ENCODE data around the gene LCA5. TPM values are rescaled to one million over a fixed set of nuclear protein-coding genes. Genes with fewer than 3 reads are reported as not detected.

Gene LCA5
- total RNA-seq, 4 donors from 2014 or later, result 0.37 to 2.2 (median 1.6) TPM; not detected in 1

GRCh38 chr6:79568996-79569395 lies 31.8 kb upstream of the LCA5 start:
- WGBS, 2 donors (ENCODE audit: low coverage in 1 of 2), result 30 to 63% methylated on average over 2 of the region's 2 CpGs
- TF ChIP-seq CTCF (IDR thresholded peaks at IDR 0.05) (no peak), POLR2A (IDR thresholded peaks at IDR 0.05) (no peak), EP300 (IDR thresholded peaks at IDR 0.05; ENCODE audit: low read depth) (no peak)
- no peak overlapping the region for H3K27ac ChIP-seq
- H3K4me3 ChIP-seq, result no peak overlapping the region
- in situ Hi-C loops (cut with MboI; ENCODE audit: low pct_ligation_motif_present in 1 of 4, low pct_unique_long_range_greater_than_20kb in 1 of 4, low sequenced_read_pairs in 3 of 4) (no loop called here), intact Hi-C loops (cut with DNase I; ENCODE audit: low total_unique reads) (no loop called here)
- H3K9me3 ChIP-seq, result no peaks in the 10 kb centered on the region
- no peaks in the 10 kb centered on the region for H3K27me3 ChIP-seq
- no peak for DNase-seq
- no peaks in the 10 kb centered on the region for H3K36me3 ChIP-seq
- peaks cover 0 to 25% (median 5%) of the 10 kb centered on the region in 4 donors for H3K4me1 ChIP-seq

GRCh38 chr6:79564636-79565035 lies 27.4 kb upstream of the LCA5 start:
- in situ Hi-C loops (cut with MboI; ENCODE audit: low pct_ligation_motif_present in 1 of 4, low pct_unique_long_range_greater_than_20kb in 1 of 4, low sequenced_read_pairs in 3 of 4), result no loop called here
- Histone ChIP-seq H3K9me3 (no peaks in the 10 kb centered on the region), H3K4me1 (peaks cover 0 to 4% (median 0%) of the 10 kb centered on the region in 4 donors), H3K4me3 (no peak overlapping the region), H3K27ac (no peak overlapping the region), H3K36me3 (no peaks in the 10 kb centered on the region), H3K27me3 (no peaks in the 10 kb centered on the region)
- TF ChIP-seq CTCF (IDR thresholded peaks at IDR 0.05), result no peak
- TF ChIP-seq POLR2A (IDR thresholded peaks at IDR 0.05), result no peak
- no peak for TF ChIP-seq POLR2AphosphoS5 (IDR thresholded peaks at IDR 0.05)
- no peak for TF ChIP-seq EP300 (IDR thresholded peaks at IDR 0.05; ENCODE audit: low read depth)
- no peak for DNase-seq
- intact Hi-C loops (cut with DNase I; ENCODE audit: low total_unique reads), result no loop called here
- 77 to 79% methylated on average over 2 of the region's 2 CpGs for WGBS, 2 donors (ENCODE audit: low coverage in 1 of 2)

GRCh38 chr6:79559706-79560105 lies 22.5 kb upstream of the LCA5 start:
- H3K27me3 ChIP-seq, result no peaks in the 10 kb centered on the region
- 71 to 94% methylated on average over 2 of the region's 2 CpGs for WGBS, 2 donors (ENCODE audit: low coverage in 1 of 2)
- in situ Hi-C loops (cut with MboI; ENCODE audit: low pct_ligation_motif_present in 1 of 4, low pct_unique_long_range_greater_than_20kb in 1 of 4, low sequenced_read_pairs in 3 of 4), result no loop called here

GRCh38 chr6:79557673-79558467 lies 20.6 kb upstream of the LCA5 start:
- intact Hi-C loops (cut with DNase I; ENCODE audit: low total_unique reads), result no loop called here
- no peaks in the 10 kb centered on the region for H3K9me3 ChIP-seq
- no peak overlapping the region for H3K27ac ChIP-seq
- WGBS, 2 donors (ENCODE audit: low coverage in 1 of 2), result 64 to 76% methylated on average over 2 of the region's 2 CpGs
- in situ Hi-C loops (cut with MboI; ENCODE audit: low pct_ligation_motif_present in 1 of 4, low pct_unique_long_range_greater_than_20kb in 1 of 4, low sequenced_read_pairs in 3 of 4), result no loop called here
- no peak for DNase-seq
- H3K27me3 ChIP-seq, result no peaks in the 10 kb centered on the region
- H3K4me1 ChIP-seq, result peaks cover 0 to 9% (median 3%) of the 10 kb centered on the region in 4 donors
- TF ChIP-seq EP300 (IDR thresholded peaks at IDR 0.05; ENCODE audit: low read depth) (no peak), POLR2A (IDR thresholded peaks at IDR 0.05) (no peak)
- no peaks in the 10 kb centered on the region for H3K36me3 ChIP-seq
- no peak overlapping the region for H3K4me3 ChIP-seq

More at GRCh38 chr6:79559706-79560105, 22.5 kb upstream of the LCA5 start:
- H3K9me3 ChIP-seq, result no peaks in the 10 kb centered on the region
- peaks cover 0 to 9% (median 3%) of the 10 kb centered on the region in 4 donors for H3K4me1 ChIP-seq
- intact Hi-C loops (cut with DNase I; ENCODE audit: low total_unique reads), result no loop called here
- DNase-seq, result no peak
- no peak overlapping the region for H3K4me3 ChIP-seq
- no peak overlapping the region for H3K27ac ChIP-seq
- no peaks in the 10 kb centered on the region for H3K36me3 ChIP-seq
- TF ChIP-seq POLR2AphosphoS5 (IDR thresholded peaks at IDR 0.05), result no peak

- in situ Hi-C loops (cut with MboI; ENCODE audit: low pct_ligation_motif_present in 1 of 4, low pct_unique_long_range_greater_than_20kb in 1 of 4, low sequenced_read_pairs in 3 of 4) (no loop called here), intact Hi-C loops (cut with DNase I; ENCODE audit: low total_unique reads) (no loop called here)
- no peaks in the 10 kb centered on the region for H3K9me3 ChIP-seq
These were observed 17.1 kb upstream of the LCA5 start for GRCh38 chr6:79554305-79554704.

More at GRCh38 chr6:79554305-79554704, 17.1 kb upstream of the LCA5 start:
- no peak overlapping the region for H3K27ac ChIP-seq
- TF ChIP-seq POLR2A (IDR thresholded peaks at IDR 0.05) (no peak), CTCF (IDR thresholded peaks at IDR 0.05) (no peak), POLR2AphosphoS5 (IDR thresholded peaks at IDR 0.05) (no peak), EP300 (IDR thresholded peaks at IDR 0.05; ENCODE audit: low read depth) (no peak)
- peaks cover 0 to 9% (median 3%) of the 10 kb centered on the region in 4 donors for H3K4me1 ChIP-seq
- DNase-seq, result no peak
- H3K27me3 ChIP-seq, result no peaks in the 10 kb centered on the region
- H3K36me3 ChIP-seq, result no peaks in the 10 kb centered on the region
- no peak overlapping the region for H3K4me3 ChIP-seq
